SU-DHL-6 (cell line): Measurements from ENCODE around the gene ITPRIPL2.

Experiments
- H2AFZ ChIP-seq: fragments of 200-600 bp; sonication (generic); 2 replicates; pipeline ENCODE4 v1.6.1; 2014; ENCODE audit warnings: low read depth, mild to moderate bottlenecking, moderate library complexity, mixed read lengths, antibody characterized with exemption, low read length; ENCODE audit not compliant: severe bottlenecking
- H3F3A ChIP-seq: fragments of 200-600 bp; shearing (Covaris generic); 2 replicates; pipeline ENCODE4 v1.6.0; 2016; ENCODE audit warnings: antibody characterized with exemption, mild to moderate bottlenecking; ENCODE audit not compliant: insufficient read depth
- H3K27ac ChIP-seq: fragments of 200-600 bp; sonication (generic); 2 replicates; pipeline ENCODE4 v1.5.1; 2016; ENCODE audit warnings: low read depth, mild to moderate bottlenecking, low read length, moderate library complexity, mixed read lengths
- H3K27me3 ChIP-seq: fragments of 200-600 bp; sonication (generic), shearing (Covaris generic); 2 replicates; pipeline ENCODE4 v1.6.0; 2014; ENCODE audit warnings: mild to moderate bottlenecking, low read length
- H3K36me3 ChIP-seq: fragments of 200-600 bp; sonication (generic); 2 replicates; pipeline ENCODE4 v1.6.1; 2014; ENCODE audit warnings: mild to moderate bottlenecking, low read length, mixed read lengths
- H3K4me2 ChIP-seq: fragments of 300-600, 200-600 bp; shearing (Covaris generic), sonication (generic); 2 replicates; pipeline ENCODE4 v1.6.0; 2014; ENCODE audit warnings: low read length, low read depth, mild to moderate bottlenecking; ENCODE audit not compliant: poor library complexity, severe bottlenecking
- H3K4me3 ChIP-seq: fragments of 200-600 bp; sonication (generic); 2 replicates; pipeline ENCODE4 v1.5.1; 2014; ENCODE audit warnings: antibody characterized with exemption, low read length, mild to moderate bottlenecking, mixed read lengths; ENCODE audit not compliant: insufficient read depth, poor library complexity, severe bottlenecking
- H3K79me2 ChIP-seq: fragments of 200-600 bp; sonication (generic); 2 replicates; pipeline ENCODE4 v1.6.1; 2014; ENCODE audit warnings: mild to moderate bottlenecking, low read length, moderate library complexity; ENCODE audit not compliant: insufficient read depth
- H3K9ac ChIP-seq: fragments of 200-600 bp; sonication (generic); 2 replicates; pipeline ENCODE4 v1.7.0; 2014; ENCODE audit warnings: mild to moderate bottlenecking, low read length
- H3K9me2 ChIP-seq: fragments of 200-600 bp; sonication (generic); replicated peaks from 2 replicates; pipeline ENCODE4 v1.6.1; 2014; ENCODE audit warnings: low read length; ENCODE audit not compliant: insufficient read depth
- H3K9me3 ChIP-seq: fragments of 200-600 bp; sonication (generic); 2 replicates; pipeline ENCODE4 v1.6.1; 2014; ENCODE audit warnings: low read length, mixed read lengths; ENCODE audit not compliant: insufficient read depth
- H4K20me1 ChIP-seq: fragments of 200-600 bp; sonication (generic); 2 replicates; pipeline ENCODE4 v1.6.1; 2014; ENCODE audit warnings: low read depth, mild to moderate bottlenecking, antibody characterized with exemption, low read length, moderate library complexity, mixed read lengths
- CTCF ChIP-seq: fragments of 200-600 bp; sonication (generic); IDR thresholded peaks from one replicate; pipeline ENCODE4 v1.5.1; 2017; ENCODE audit warnings: antibody characterized with exemption, mild to moderate bottlenecking, low read length, moderate library complexity; ENCODE audit not compliant: insufficient read depth, poor library complexity, severe bottlenecking
- EZH2phosphoT487 ChIP-seq: fragments of 200-600 bp; sonication (generic), shearing (Covaris generic); conservative IDR thresholded peaks from 2 replicates; pipeline ENCODE4 v1.6.1; 2018; ENCODE audit warnings: mild to moderate bottlenecking, antibody characterized with exemption, low read length, moderate library complexity, mixed read lengths

ITPRIPL2 gene

GRCh38 chr16:19169082-19169639 is 55.4 kb downstream of the ITPRIPL2 start:
- Histone ChIP-seq H3K27me3 (no peaks in the 10 kb centered on the region), H2AFZ (no peak overlapping the region), H3K4me2 (no peak overlapping the region), H3K4me3 (no peak overlapping the region), H4K20me1 (no peaks in the 10 kb centered on the region), H3K27ac (no peak overlapping the region), H3K9ac (no peak overlapping the region), H3F3A (no peaks in the 10 kb centered on the region), H3K9me2 (no peaks in the 10 kb centered on the region), H3K9me3 (no peaks in the 10 kb centered on the region), H3K79me2 (no peaks in the 10 kb centered on the region), H3K36me3 (no peaks in the 10 kb centered on the region)
- no peak for TF ChIP-seq CTCF
- no peak for TF ChIP-seq EZH2phosphoT487

- H3F3A ChIP-seq = no peaks in the 10 kb centered on the region
- no peak overlapping the region for H3K4me3 ChIP-seq
- H3K9me2 ChIP-seq = no peaks in the 10 kb centered on the region
- no peak for TF ChIP-seq EZH2phosphoT487
- no peak for TF ChIP-seq CTCF
- no peaks in the 10 kb centered on the region for H3K79me2 ChIP-seq
- H3K4me2 ChIP-seq = no peak overlapping the region
- no peak overlapping the region for H3K27ac ChIP-seq
- no peaks in the 10 kb centered on the region for H3K36me3 ChIP-seq
- no peaks in the 10 kb centered on the region for H3K27me3 ChIP-seq
- no peaks in the 10 kb centered on the region for H3K9me3 ChIP-seq
- H4K20me1 ChIP-seq = no peaks in the 10 kb centered on the region
- no peak overlapping the region for H3K9ac ChIP-seq
- no peak overlapping the region for H2AFZ ChIP-seq
These were observed 56.4 kb downstream of the ITPRIPL2 start for GRCh38 chr16:19170043-19170655.
